SH-SY5Y (cell line): ENCODE data around the gene TEAD1.

ENCODE experiments used
- GATA2 ChIP-seq: IDR thresholded peaks from 2 replicates; pipeline ENCODE4 v1.6.1; 2011; ENCODE audit warnings: mild to moderate bottlenecking, low read depth, low read length
- GATA3 ChIP-seq: IDR thresholded peaks from 2 replicates; pipeline ENCODE4 v1.6.1; 2011; ENCODE audit warnings: low read depth, mild to moderate bottlenecking, low read length, moderate library complexity

Gene TEAD1

DNA sequence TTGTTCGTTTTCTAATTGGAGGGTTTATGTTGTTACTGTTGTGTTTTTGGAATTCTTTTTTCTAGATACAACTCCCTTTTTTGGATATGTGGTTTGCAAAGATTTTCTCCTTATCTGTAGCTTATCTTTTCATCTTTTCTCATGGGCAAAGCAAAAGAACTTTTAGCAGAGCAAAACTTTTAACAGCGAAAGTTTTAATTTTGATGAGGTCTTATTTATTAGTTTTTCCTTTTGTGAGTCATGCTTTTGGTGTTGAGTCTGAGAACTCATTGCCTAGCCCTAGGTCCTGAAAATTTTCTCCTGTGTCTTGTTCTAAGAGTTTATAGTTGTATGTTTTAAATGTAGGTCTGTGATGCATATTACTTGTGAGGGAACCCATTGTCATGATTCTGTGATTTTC is 99.4 kb downstream of the TEAD1 start:
- TF ChIP-seq GATA2, result no peak
- TF ChIP-seq GATA3, result no peak

DNA sequence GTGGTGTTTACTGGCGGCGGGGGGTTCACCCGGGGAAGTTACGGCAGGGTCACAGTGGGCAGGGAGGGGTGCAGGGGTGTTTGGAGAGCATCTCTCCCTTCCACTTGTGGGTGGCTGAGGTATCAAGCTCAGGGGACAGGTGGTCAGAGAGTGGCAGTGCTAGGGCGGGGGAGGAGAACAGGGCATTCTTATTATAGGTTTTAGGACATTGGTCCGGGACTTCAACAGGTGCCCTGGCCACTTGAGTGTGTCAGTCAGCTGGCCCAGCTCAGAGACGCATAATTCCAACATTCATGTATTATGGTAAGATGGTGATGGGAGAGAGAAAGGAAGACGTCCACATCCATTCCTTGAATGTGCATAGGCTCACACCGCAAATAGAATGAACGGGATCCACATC is 101.7 kb downstream of the TEAD1 start:
- no peak for TF ChIP-seq GATA2
- no peak for TF ChIP-seq GATA3

GRCh38 chr11:12777208-12777874 is 103.1 kb downstream of the TEAD1 start:
- no peak for TF ChIP-seq GATA2
- TF ChIP-seq GATA3, result no peak

DNA sequence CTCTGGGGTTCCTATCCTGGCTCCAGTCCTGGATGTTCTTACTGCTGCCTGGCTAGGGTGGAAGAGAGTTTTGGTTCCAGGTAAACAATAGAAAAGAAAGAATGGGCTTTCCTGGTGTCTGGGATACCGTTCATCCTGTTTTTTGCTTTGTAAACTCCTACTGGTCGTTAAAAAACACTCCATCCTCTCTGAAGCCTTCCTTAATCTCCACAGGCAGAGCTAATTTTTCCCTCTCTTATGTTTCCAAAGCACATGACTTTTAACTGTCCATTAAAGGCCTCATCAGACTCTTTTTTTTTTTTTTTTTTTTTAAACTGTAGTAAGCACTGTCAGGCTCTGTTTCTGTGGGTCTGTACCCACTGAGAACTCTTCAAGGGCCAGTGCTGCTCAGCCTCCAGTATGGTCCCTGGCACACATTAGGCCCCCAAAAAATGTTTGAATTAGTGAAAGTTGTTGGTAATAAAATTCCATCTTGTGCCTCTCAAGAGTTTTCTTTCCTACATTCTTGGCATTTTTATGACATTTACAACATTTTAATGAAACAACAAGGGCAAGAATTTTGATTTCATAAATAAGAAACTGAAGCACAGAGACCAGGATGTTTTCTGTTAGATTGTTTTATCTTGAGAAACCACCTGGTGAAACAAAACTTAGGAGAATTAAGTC is 104.2 kb downstream of the TEAD1 start:
- no peak for TF ChIP-seq GATA2
- TF ChIP-seq GATA3, result no peak

DNA sequence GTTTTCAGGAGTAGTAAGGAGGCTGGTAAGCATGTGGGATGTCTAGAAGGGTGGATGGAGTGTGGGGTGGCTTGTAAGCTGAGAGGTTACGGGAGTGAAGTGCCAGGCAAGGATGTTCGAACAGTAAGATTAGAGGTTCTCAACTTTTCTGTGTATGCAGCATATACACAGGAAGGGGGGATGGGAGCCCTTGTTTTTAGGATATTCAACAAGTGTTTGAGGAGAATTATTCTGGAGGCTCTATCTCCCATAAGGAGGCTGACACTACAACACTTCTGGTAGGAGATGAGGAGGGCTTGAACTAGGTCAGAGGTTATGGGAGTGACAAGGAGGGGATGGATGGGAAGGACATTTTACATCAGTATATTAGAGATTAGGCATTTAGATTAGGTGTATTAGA is 109.5 kb downstream of the TEAD1 start:
- TF ChIP-seq GATA3 (no peak), GATA2 (no peak)

DNA sequence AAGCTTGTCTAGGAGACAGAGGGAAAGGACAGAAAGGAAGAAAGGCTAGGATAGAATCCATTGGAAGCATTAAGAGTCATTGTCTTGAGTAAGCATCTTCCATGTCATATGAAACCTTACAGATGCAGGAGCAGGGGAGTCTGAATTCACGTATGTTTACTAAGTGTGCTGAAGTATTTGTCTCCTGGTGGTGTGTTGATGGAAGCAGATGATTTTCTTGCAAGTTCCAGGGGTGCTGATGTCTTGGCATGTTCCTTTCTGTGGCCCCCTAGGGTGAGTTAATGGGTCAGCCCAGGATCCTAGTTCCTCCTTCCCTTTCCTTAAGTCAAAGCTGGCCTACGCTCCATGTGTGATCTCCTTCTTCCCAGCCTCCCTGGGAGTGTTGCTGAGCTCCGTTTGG is 110.2 kb downstream of the TEAD1 start:
- no peak for TF ChIP-seq GATA3
- TF ChIP-seq GATA2, result no peak

GRCh38 chr11:12784987-12785386 is 110.8 kb downstream of the TEAD1 start:
- no peak for TF ChIP-seq GATA3

DNA sequence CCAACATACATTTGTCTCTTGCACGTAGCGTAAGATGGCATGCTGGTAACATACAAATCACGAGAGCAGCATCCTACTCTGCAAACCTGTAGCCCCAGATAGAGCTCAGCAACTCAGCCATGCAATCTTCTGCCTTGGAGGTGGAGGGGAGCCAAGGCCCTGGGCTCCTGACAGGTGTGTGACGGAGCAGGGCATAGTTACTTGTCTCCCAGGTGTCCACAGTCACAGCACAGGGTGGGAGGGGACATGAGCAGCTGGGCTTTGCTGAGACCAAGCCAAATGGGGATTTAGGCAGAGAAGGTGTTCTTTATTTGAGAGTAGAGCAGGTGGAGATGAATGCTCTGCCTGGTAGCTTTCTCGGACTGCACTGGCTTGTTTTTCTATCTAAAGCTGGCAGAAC is 111.7 kb downstream of the TEAD1 start:
- TF ChIP-seq GATA2 (no peak), GATA3 (no peak)

- no peak for TF ChIP-seq GATA3
- no peak for TF ChIP-seq GATA2
These were observed 112.2 kb downstream of the TEAD1 start for GRCh38 chr11:12786450-12786849.

GRCh38 chr11:12786891-12787290 is 112.7 kb downstream of the TEAD1 start:
- TF ChIP-seq GATA3 (no peak), GATA2 (no peak)

DNA sequence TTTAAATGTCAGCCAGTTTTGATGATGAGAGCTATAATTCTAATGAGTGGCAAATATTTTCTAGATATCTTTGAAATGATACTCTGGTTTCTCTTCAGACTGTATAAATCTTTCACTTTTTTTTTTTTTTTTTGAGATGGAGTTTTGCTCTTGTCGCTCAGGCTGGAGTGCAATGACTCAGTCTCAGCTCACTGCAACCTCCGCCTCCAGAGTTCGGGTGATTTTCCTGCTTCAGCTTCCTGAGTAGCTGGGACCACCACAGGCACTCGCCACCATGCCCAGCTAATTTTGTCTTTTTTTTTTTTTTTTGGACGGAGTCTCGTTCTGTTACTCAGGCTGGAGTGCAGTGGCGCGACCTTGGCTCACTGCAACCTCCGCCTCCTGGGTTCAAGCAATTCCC is 113.6 kb downstream of the TEAD1 start:
- no peak for TF ChIP-seq GATA3
- TF ChIP-seq GATA2, result no peak

- no peak for TF ChIP-seq GATA2
- TF ChIP-seq GATA3, result no peak
These were observed 114.8 kb downstream of the TEAD1 start for GRCh38 chr11:12789054-12789453.

DNA sequence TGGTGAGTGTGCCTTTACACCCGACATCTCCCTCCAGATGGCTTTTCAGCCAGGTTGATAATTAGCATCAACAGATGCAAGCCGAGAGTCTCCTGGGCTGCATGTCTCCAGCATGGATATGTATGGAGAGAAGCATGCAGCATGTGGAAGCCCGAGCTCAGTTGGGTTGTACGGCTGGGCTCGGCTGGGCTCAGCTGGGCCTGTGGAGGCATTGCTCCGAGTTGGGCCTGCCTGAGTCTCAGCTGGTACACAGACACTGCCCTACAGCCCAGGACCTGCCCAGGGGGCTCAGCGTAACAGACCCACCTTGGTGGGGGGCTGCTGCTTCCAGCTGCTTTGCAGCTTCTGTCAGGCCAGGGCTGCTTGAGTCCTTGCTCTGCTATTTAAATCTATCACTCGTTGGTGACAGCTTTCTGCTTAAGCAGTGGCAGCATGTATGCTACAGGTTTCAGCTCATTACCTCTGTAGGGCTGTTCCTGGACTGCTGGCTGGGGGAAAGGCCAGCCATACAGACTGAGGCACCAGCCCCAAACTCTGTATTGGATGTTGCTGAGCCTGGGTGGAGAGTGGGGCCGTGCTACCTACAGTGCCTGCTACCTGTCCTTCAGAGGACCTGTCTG is 115.5 kb downstream of the TEAD1 start:
- no peak for TF ChIP-seq GATA3
- no peak for TF ChIP-seq GATA2

DNA sequence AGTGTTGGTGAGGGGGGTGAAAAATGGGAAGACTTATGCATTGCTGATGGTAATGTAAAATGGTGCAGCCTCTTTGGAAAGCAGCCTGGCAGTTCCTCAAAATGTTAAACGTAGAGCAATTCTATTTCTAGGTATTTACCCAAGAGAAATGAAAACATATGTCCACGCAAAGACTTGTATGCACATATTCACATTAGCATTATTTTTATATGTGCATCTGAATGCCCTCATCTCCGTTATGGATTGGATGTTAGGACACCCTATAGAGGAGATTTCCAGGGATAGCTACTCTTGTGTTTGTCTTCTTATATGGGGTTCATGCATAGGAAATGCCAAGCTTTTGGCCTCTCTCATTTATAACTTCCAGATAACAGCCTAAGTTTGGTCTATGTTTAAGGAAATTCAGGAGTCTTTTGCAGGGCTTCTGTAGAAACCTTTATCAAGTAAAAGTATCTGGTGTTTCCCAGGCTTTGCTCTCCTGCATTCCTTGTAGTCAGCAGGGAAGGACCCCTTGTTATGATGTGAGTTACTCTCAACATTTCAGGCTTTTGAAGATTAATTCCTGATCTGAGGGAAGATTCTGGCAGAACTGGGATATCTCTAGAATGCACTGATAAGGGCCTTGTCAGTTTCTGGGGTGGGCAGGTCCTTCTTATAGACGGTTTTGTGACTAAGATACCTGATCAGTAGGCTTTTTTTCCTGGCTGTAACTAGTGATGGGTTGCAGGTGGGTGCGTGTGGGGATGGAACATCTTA is 116.8 kb downstream of the TEAD1 start:
- TF ChIP-seq GATA3, result no peak
- no peak for TF ChIP-seq GATA2

GRCh38 chr11:12792018-12792417 is 117.8 kb downstream of the TEAD1 start:
- TF ChIP-seq GATA2 (no peak), GATA3 (no peak)

- no peak for TF ChIP-seq GATA2
- no peak for TF ChIP-seq GATA3
These were observed 118.4 kb downstream of the TEAD1 start for GRCh38 chr11:12792590-12792989.
